COLO829 (cell line): ENCODE data around the gene NDUFA12.
"Not testable (repeated sequence)": the region's sequence is repeated elsewhere in the genome, so short reads cannot be mapped to it uniquely, and the experiment has no call there.

Experiments
- DNase-seq: peaks from one replicate; pipeline ENCODE4 v3.0.0; 2012; ENCODE audit warnings: low spot score

Gene NDUFA12

DNA sequence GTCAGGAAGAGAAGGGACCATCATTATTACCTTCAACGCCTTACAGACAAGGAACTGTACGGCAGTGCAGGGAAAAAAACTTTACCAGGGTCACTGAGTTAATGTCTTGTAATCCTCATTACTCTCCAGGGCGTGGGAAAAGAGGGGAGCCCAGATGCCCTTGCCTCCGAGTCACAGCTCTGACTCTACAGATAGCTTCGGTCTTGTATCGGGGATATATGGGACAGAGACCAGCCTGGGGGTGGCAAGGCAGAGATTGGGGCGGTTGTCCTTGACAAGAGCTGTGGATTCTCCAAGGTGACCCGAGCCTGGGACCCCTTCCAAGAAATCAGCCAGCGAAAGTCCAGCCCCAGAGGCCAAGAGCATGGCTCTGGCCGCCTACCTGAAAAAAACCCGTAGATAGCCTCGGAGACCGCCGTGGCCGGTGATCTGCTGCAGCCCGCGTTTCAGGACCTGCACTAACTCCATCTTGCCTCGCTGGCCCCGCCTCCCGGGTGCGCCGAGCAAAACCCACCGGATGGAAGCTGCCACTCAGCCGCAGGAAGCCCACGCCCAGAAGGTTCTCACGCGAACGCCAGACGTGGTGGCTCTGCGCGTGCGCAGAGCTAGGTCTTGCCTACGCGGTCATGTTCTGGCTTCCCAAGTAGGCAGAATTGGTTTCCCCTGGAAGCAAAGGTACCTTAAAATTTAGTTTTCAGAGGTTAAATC, at the start of gene NDUFA12:
TSS of gene NDUFA12 (minus strand) at position 485 of the 708 bp plus-strand sequence. CDS start at position 468, 17 bp downstream.
- peak; percentile 92 for DNase-seq

DNA sequence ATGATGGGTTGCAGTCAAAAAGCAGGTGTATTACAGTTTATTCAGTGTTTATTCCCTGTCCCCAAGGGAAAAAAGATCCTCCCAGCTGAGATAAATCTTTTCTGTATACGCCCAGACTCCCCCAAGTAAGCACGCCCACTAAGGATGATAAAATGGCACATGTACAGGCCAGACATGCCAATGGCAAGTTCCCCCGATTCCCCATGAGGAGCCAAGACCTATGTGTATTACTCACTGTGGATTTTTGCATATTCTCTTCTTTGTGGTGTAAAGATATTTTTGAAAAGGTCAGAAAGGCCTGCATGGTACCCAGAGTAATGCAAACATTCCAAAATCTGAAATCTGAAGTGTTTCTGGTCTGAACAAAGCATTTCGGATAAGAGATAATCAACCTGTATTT, 47.7 kb upstream of the NDUFA12 start:
- DNase-seq, result no peak

DNA sequence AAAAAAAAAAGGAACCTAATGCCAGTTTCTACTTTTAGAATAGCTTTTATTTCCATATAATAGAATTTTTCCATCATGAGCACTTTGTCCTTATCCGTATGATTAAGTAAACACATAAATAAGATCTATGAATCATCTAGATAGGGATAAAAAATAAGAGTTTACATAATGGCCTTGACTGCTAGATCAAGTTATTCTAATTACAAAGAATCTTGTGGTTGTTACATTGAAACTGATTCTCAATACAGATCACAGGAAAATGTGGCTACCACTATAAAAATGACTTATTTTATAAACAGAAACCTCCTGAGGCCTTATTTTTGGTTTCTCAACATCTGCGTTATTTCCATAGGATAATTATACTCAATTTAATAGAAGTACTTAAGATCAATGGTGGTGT, 34.4 kb upstream of the NDUFA12 start:
- no peak for DNase-seq

DNA sequence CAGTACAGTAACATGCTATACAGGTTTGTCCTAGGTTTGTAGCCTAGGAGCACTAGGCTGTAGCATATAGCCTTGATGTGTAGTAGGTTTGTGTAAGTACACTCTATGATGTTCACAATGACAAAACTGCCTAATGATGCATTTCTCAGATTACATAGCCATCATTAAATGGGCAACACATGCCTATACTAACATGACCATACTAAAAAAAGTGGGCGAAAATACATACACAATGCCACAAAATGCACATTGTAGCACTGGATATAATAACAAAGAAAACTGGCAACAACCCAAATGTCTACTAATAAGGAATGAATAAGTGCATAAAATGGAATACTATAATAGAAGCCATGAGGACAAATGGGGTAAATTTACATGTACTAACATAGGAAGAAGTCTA, 31.3 kb upstream of the NDUFA12 start:
- no peak for DNase-seq

DNA sequence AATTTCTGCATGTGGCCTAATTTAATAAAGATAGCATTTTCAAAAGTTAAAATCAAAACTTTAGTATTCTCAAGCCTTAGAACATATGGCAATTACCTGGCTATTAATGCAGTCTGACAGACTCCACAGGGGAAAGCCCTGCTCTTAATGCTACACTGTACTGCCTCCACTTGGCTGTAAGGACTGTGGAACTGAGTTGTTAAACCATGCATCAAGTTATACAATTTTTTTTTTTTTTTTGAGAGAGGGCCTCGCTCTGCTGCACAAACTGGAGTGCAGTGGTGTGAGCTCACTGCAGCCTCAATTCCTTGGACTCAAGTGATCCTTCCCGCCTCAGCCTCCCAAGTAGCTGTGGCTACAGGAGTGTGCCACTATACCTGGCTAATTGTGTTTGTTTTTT, 19.0 kb upstream of the NDUFA12 start:
- no peak for DNase-seq

DNA sequence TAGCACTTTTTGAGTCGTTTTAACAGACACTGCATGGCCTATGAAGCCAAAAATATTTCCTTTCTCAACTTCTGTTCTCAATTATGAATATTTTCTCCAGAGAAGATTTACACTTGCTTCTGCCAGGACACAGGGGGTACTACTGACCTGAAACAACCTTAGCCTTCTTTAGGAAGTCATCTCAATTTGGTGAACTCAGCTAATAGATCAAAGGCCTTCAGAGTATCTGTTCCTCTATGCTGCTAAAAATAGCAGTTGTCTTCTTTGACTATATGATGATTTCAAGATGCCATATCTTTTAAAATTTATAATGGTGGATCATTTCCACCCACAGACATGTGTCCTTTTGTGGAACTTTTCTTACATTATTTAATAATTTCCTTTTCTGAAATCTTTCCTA, 14.0 kb upstream of the NDUFA12 start:
- no peak for DNase-seq

- DNase-seq, result no peak
Observed at GRCh38 chr12:95016120-95016519, 12.6 kb upstream of the NDUFA12 start.

DNA sequence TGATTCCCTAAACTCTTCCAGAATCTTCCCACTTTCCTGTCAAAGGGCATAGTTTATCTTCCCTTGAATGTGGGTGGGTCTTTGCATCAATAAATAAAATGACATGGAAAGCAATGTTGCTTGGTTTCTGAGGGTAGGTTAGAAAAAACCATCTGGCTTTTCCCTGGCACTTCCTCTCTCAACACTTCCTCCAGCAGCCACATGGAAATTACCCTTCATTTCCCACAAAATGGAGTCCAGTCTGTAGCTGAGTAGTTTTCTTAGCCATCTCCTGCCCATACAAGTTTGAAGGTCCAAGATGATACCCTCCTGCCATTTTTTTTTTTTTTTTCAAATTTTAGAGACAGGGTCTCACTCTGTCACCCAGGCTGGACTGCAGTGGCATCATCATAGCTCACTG, 11.1 kb upstream of the NDUFA12 start:
- DNase-seq, result no peak

DNA sequence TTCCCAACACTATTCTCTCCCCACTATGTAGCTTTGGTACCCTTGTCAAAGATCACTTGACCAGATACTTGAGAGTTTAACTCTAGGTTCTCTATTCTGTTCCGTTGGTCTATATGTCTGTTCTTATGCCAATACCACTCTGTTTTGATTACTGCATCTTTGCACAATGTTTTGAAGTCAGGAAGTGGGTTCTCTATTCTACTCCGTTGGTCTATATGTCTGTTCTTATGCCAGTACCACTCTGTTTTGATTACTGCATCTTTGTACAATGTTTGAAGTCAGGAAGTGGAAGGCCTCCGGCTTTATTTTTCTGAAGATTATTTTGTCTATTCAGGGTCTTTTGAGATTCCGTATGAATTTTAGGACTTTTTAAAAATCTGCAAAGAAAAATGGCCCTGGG, 2.7 kb upstream of the NDUFA12 start:
- no peak for DNase-seq

GRCh38 chr12:95004610-95005009, 1.1 kb upstream of the NDUFA12 start:
- no peak for DNase-seq

- DNase-seq, result no peak
Observed at GRCh38 chr12:95003921-95004272, 400 bp upstream of the NDUFA12 start.

GRCh38 chr12:95002754-95003153, 743 bp downstream of the NDUFA12 start:
- no peak for DNase-seq

DNA sequence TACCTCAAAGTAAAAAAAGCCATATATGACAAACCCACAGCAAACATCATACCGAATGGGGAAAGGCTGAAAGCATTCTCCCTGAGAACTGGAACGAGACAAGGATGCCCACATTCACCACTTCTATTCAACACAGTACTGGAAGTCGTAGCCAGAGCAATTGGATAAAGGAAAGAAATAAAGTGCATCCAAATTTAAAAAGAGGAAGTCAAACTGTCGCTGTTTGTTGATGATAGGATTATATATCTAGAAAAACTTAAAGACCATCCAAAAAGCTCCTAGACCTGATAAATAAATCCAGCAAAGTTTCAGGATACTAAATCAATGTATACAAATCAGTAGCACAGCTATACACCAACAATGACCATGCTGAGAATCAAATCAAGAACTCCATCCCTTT, 5.2 kb downstream of the NDUFA12 start:
- no peak for DNase-seq

DNA sequence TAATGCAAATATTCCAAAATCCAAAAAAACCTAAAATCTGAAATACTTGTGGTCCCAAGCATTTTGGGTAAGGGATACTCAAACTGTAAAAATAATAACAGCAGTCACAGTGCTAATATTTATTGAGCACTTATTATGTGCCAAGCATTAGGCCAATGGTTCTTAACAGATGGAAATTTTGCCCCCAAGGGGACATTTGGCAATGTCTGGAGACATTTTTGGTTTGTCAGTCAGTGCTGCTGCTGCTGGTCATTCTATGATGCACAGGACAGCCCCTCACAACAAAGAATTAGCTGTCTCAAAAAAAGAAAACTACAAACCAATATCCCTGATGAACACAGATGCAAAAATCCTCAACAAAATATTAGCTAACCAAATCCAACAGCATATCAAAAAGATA, 5.8 kb downstream of the NDUFA12 start:
- DNase-seq, result no peak

DNA sequence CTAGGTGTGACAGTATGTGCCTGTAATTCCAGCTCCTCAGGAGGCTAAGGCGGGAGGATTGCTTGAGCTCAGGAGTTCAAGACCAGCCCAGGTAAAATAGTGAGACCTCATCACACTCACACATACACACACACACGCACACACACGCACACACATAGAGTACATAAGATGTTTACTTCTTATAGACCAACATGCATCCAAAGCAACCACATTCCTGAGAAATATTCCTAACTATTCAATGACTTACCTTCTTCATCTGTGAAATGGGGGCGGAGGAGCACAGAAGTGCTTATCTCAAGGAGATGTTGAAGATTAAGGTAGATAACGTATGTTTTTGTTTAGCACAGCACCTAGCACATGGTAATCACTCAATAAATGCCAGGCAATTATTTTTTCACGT, 6.4 kb downstream of the NDUFA12 start:
- DNase-seq, result no peak

- no peak for DNase-seq
Observed at GRCh38 chr12:94994312-94994711, 9.2 kb downstream of the NDUFA12 start.

GRCh38 chr12:94993855-94994254, 9.6 kb downstream of the NDUFA12 start:
- not testable (repeated sequence) for DNase-seq

DNA sequence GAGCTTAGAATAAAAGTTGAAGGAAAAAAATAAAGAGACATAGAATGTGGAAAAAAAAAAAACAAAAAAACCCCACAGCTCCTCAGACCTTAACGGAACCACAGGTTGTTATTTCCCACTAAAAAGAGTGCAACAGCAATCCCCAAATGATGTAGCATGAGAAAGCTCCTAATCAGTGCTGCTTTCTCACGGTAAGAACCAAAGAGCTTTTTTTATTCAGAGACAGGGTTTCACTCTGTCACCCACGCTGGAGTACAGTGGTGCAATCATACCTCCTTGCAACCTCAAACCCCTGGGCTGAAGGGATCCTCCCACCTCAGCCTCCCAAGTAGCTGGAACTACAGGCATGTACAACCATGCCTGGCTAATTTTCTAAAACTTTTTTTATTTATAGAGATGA, 13.3 kb downstream of the NDUFA12 start:
- no peak for DNase-seq

GRCh38 chr12:94988471-94988870, 15.0 kb downstream of the NDUFA12 start:
- DNase-seq, result no peak

DNA sequence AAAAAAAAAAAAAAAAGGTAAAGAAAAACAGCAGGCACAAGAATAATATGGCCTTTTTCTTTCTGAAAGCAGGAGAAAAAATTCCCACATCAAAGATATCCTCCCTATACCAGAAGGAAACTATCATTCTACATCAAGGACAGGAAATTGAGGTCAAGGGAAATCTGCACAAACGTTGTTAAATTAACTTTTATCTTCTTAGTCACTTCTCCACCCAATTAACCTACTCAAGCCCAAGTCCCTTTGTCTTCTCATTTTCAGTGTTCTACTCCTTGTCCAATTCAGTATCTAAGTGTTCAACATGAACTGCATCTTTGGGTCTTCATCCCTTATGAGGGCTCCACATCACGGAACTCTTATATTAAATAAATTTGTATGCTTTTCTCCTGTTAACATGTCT, 15.7 kb downstream of the NDUFA12 start:
- no peak for DNase-seq

- no peak for DNase-seq
Observed at GRCh38 chr12:94987076-94987669, 16.3 kb downstream of the NDUFA12 start.

- not testable (repeated sequence) for DNase-seq
Observed at GRCh38 chr12:94985099-94985498, 18.4 kb downstream of the NDUFA12 start.

- no peak for DNase-seq
Observed at GRCh38 chr12:94983321-94983720, 20.2 kb downstream of the NDUFA12 start.

GRCh38 chr12:94982456-94982855, 21.0 kb downstream of the NDUFA12 start:
- no peak for DNase-seq
